HL-60 (cell line): ENCODE data around the gene BFSP2.

Experiments used
- CTCF ChIP-seq: IDR thresholded peaks from one replicate; pipeline ENCODE4 v1.5.1; 2011; ENCODE audit warnings: low read length, control low read depth, inconsistent platforms; ENCODE audit not compliant: insufficient read depth
- GABPA ChIP-seq: IDR thresholded peaks from 2 replicates; pipeline ENCODE4 v1.6.1; 2012; ENCODE audit warnings: low read depth
- POLR2AphosphoS5 ChIP-seq: IDR thresholded peaks from 2 replicates; pipeline ENCODE4 v1.6.1; 2012; ENCODE audit warnings: low read depth
- REST ChIP-seq: IDR thresholded peaks from 2 replicates; pipeline ENCODE4 v1.6.1; 2012; ENCODE audit warnings: low read depth; ENCODE audit not compliant: insufficient replicate concordance

- no peak for TF ChIP-seq CTCF
- TF ChIP-seq POLR2AphosphoS5, result no peak
- no peak for TF ChIP-seq REST
- TF ChIP-seq GABPA, result no peak
Measured at GRCh38 chr3:133467780-133468179, 67.9 kb downstream of the BFSP2 start.
